Ovary (tissue), 3 donors: ENCODE results near the gene NLN.
A peak's percentile ranks its signal among the peaks of the same experiment; 100 is the strongest.

Experiments
- CTCF ChIP-seq, 3 donors: fragments of 450-650 bp in 2 of 3; fragments of 200-600 bp in 1 of 3; IDR thresholded peaks; one replicate each; pipeline versions ENCODE4 v1.5.1 to v1.8.0; 2016 to 2022; ENCODE audit warnings: antibody characterized with exemption in 3 of 3, mild to moderate bottlenecking in 1 of 3
- EP300 ChIP-seq: sonication (generic); formaldehyde crosslinking; IDR thresholded peaks from one replicate; pipeline ENCODE4 v1.6.1; 2017; ENCODE audit warnings: antibody characterized with exemption
- POLR2A ChIP-seq: fragments of 450-650 bp; IDR thresholded peaks from one replicate; pipeline ENCODE4 v1.6.1; 2017; ENCODE audit warnings: antibody characterized with exemption, mild to moderate bottlenecking, moderate library complexity
- donor health status: DM: no; HTN: no; CAD: no.

- TF ChIP-seq CTCF (IDR thresholded peaks at IDR 0.05) (peak in 2 of 3 donors; percentile 28 to 51), POLR2A (no peak), EP300 (no peak)
Observed at GRCh38 chr5:65742565-65743231, 20.7 kb downstream of the NLN start.
